ENCODE data around the gene WDR27. TPM values are rescaled to one million over a fixed set of nuclear protein-coding genes. Genes with fewer than 3 reads are reported as not detected.

WDR27 gene
- total RNA-seq, 1 donor from 2014 or later, result 128 TPM

GRCh38 chr6:169455470-169455869, 246.4 kb downstream of the WDR27 start:
- no peak overlapping the region for H3K4me3 Mint-ChIP-seq
- no peak overlapping the region for H3K27ac Mint-ChIP-seq
- peaks cover 19% of the 10 kb centered on the region for H3K9me3 Mint-ChIP-seq
- peaks cover 3% of the 10 kb centered on the region for H3K36me3 Mint-ChIP-seq
- H3K27me3 Mint-ChIP-seq (ENCODE audit: low read depth), result no peaks in the 10 kb centered on the region
- H3K4me1 Mint-ChIP-seq, result peaks cover 10% of the 10 kb centered on the region
- no peak for TF ChIP-seq CTCF (IDR thresholded peaks at IDR 0.05; ENCODE audit: unreplicated experiment)
- DNase-seq (ENCODE audit: low spot score in 2 of 2, unreplicated experiment in 2 of 2), result no peak

GRCh38 chr6:169454872-169455204, 247.0 kb downstream of the WDR27 start:
- no peak overlapping the region for H3K4me3 Mint-ChIP-seq
- TF ChIP-seq CTCF (IDR thresholded peaks at IDR 0.05; ENCODE audit: unreplicated experiment), result no peak
- peaks cover 11% of the 10 kb centered on the region for H3K4me1 Mint-ChIP-seq
- peaks cover 3% of the 10 kb centered on the region for H3K36me3 Mint-ChIP-seq
- no peak overlapping the region for H3K27ac Mint-ChIP-seq
- no peak for DNase-seq (ENCODE audit: low spot score in 2 of 2, unreplicated experiment in 2 of 2)
- no peaks in the 10 kb centered on the region for H3K27me3 Mint-ChIP-seq (ENCODE audit: low read depth)
- H3K9me3 Mint-ChIP-seq, result peaks cover 14% of the 10 kb centered on the region

GRCh38 chr6:169454204-169454871, 247.5 kb downstream of the WDR27 start:
- no peak for DNase-seq (ENCODE audit: low spot score in 2 of 2, unreplicated experiment in 2 of 2)
- H3K4me3 Mint-ChIP-seq, result no peak overlapping the region
- no peaks in the 10 kb centered on the region for H3K27me3 Mint-ChIP-seq (ENCODE audit: low read depth)
- H3K4me1 Mint-ChIP-seq, result peaks cover 11% of the 10 kb centered on the region
- no peak for TF ChIP-seq CTCF (IDR thresholded peaks at IDR 0.05; ENCODE audit: unreplicated experiment)
- peaks cover 3% of the 10 kb centered on the region for H3K36me3 Mint-ChIP-seq
- no peak overlapping the region for H3K27ac Mint-ChIP-seq
- peaks cover 11% of the 10 kb centered on the region for H3K9me3 Mint-ChIP-seq

- Mint-ChIP-seq H3K4me3 (no peak overlapping the region), H3K27me3 (ENCODE audit: low read depth) (no peaks in the 10 kb centered on the region), H3K27ac (no peak overlapping the region), H3K9me3 (no peaks in the 10 kb centered on the region), H3K4me1 (peaks cover 11% of the 10 kb centered on the region), H3K36me3 (no peaks in the 10 kb centered on the region)
- no peak for DNase-seq (ENCODE audit: low spot score in 2 of 2, unreplicated experiment in 2 of 2)
- no peak for TF ChIP-seq CTCF (IDR thresholded peaks at IDR 0.05; ENCODE audit: unreplicated experiment)
Measured at GRCh38 chr6:169452869-169453620, 248.8 kb downstream of the WDR27 start.

GRCh38 chr6:169452117-169452868, 249.5 kb downstream of the WDR27 start:
- Mint-ChIP-seq H3K4me1 (peaks cover 11% of the 10 kb centered on the region), H3K36me3 (no peaks in the 10 kb centered on the region), H3K27ac (no peak overlapping the region), H3K9me3 (no peaks in the 10 kb centered on the region), H3K27me3 (ENCODE audit: low read depth) (no peaks in the 10 kb centered on the region), H3K4me3 (no peak overlapping the region)
- no peak for TF ChIP-seq CTCF (IDR thresholded peaks at IDR 0.05; ENCODE audit: unreplicated experiment)
- no peak for DNase-seq (ENCODE audit: low spot score in 2 of 2, unreplicated experiment in 2 of 2)

Measured in mesothelial cell of epicardium (in vitro differentiated cells).